Measurements from ENCODE around the gene GALNT1.

DNA sequence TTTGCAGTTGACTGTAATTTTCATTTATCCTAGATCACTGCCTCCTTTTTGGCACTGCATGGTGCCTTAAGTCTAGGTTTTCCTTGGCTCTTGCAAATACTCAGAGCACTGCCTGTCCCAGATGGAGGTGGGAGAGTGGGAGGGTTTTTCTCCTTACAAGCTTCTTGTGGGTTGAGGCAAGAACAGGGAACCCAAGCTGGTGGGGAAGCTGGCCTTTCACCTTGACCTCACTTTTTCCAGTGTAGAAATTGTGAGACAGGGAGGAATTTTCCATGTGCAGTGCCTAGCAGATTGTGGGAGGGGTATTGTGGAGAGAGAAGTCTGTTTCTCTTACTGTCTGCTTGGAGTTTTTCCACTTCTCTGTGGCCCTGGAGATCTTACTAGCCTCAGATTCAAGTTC, 21.5 kb downstream of the GALNT1 start:
- TF ChIP-seq MYC (IDR thresholded peaks at IDR 0.05; ENCODE audit: insufficient read depth, insufficient read length, insufficient replicate concordance, low read length, severe bottlenecking): no peak
- no peak for TF ChIP-seq BCL11A (IDR thresholded peaks at IDR 0.05; ENCODE audit: low read depth, low read length)
- TF ChIP-seq ATF7 (IDR thresholded peaks at IDR 0.05; ENCODE audit: low read depth): no peak
- no peak for TF ChIP-seq TARDBP (IDR thresholded peaks at IDR 0.05; ENCODE audit: borderline replicate concordance)
- TF ChIP-seq, protein P1, sequence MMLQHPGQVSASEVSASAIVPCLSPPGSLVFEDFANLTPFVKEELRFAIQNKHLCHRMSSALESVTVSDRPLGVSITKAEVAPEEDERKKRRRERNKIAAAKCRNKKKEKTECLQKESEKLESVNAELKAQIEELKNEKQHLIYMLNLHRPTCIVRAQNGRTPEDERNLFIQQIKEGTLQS (IDR thresholded peaks at IDR 0.05; ENCODE audit: borderline replicate concordance, extremely low read depth, low read depth, low read length): no peak
- TF ChIP-seq, protein P2, sequence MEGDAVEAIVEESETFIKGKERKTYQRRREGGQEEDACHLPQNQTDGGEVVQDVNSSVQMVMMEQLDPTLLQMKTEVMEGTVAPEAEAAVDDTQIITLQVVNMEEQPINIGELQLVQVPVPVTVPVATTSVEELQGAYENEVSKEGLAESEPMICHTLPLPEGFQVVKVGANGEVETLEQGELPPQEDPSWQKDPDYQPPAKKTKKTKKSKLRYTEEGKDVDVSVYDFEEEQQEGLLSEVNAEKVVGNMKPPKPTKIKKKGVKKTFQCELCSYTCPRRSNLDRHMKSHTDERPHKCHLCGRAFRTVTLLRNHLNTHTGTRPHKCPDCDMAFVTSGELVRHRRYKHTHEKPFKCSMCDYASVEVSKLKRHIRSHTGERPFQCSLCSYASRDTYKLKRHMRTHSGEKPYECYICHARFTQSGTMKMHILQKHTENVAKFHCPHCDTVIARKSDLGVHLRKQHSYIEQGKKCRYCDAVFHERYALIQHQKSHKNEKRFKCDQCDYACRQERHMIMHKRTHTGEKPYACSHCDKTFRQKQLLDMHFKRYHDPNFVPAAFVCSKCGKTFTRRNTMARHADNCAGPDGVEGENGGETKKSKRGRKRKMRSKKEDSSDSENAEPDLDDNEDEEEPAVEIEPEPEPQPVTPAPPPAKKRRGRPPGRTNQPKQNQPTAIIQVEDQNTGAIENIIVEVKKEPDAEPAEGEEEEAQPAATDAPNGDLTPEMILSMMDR (IDR thresholded peaks at IDR 0.05 in 2 of 3, conservative IDR thresholded peaks at IDR 0.05 in 1 of 3; ENCODE audit: control insufficient read depth in 2 of 3, extremely low read depth in 1 of 3, insufficient read depth in 1 of 3, low read depth in 3 of 3, low read length in 3 of 3): no peak
- TF ChIP-seq YY1 (IDR thresholded peaks at IDR 0.05; ENCODE audit: low read depth, low read length): no peak
- TF ChIP-seq BACH1 (IDR thresholded peaks at IDR 0.05; ENCODE audit: borderline replicate concordance): no peak
- TF ChIP-seq ZNF274 (IDR thresholded peaks at IDR 0.05; ENCODE audit: insufficient read depth, insufficient read length): no peak
- no peak for TF ChIP-seq POLR2AphosphoS5 (IDR thresholded peaks at IDR 0.05; ENCODE audit: low read length)
- TF ChIP-seq, protein P3, sequence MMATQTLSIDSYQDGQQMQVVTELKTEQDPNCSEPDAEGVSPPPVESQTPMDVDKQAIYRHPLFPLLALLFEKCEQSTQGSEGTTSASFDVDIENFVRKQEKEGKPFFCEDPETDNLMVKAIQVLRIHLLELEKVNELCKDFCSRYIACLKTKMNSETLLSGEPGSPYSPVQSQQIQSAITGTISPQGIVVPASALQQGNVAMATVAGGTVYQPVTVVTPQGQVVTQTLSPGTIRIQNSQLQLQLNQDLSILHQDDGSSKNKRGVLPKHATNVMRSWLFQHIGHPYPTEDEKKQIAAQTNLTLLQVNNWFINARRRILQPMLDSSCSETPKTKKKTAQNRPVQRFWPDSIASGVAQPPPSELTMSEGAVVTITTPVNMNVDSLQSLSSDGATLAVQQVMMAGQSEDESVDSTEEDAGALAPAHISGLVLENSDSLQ (IDR thresholded peaks at IDR 0.05): no peak
- no peak for TF ChIP-seq JUND (IDR thresholded peaks at IDR 0.05; ENCODE audit: low read depth, low read length)
